AG20443 (cell line): ENCODE data around the gene ABRACL.
"Not testable (repeated sequence)": the region's sequence is repeated elsewhere in the genome, so short reads cannot be mapped to it uniquely, and the experiment has no call there.

Experiments
- DNase-seq: peaks from one replicate; pipeline ENCODE4 v3.0.0; 2012; ENCODE audit warnings: low spot score, mixed read lengths

The ABRACL gene

DNA sequence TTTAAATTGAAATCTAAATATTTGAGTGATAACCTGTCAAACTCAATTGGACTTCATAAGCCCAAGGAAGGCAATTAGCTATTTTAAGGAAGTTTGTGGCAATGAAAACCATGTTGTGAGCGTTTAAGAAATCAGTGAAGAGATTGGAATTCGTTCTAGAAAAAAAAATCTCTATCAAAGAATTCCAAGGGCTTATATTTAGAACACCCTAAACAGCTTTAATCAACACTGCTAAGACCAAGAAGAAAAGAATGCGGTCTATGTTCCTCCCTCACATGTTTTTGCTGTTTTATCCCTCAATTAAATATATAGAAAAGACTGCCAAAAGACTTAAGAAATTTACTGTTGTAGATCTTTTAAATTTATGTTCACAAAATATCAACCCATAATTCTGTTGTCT, 16.6 kb upstream of the ABRACL start:
- DNase-seq, result no peak

DNA sequence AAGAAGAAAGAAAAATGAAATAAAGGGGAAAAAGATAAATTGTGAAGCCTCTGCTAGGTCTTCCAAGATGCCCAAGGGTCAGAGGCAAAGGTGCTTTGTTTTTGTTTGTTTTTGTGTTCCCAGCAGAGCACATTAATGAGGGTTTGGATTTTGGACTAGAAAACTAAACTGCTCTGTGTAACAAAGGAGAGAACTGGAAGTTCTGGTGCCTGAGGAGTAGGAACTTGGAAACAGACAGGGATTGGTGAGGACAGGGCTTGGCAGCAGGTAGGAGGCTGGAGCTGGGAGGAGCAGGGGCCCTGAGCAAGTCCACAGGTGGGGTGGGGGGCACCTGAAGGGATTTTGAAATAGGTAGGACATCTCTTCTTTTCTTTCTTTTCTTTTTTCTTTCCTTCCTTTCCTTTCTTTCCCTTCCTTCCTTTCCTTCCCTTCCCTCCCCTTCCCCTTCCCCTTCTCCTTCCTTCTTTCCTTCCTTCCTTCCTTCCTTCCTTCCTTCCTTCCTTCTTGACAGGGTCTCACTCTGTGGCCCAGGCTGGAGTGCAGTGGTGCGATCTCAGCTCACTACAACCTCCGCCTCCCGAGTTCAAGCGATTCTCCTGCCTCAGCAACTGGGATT, 15.3 kb upstream of the ABRACL start:
- no peak for DNase-seq

DNA sequence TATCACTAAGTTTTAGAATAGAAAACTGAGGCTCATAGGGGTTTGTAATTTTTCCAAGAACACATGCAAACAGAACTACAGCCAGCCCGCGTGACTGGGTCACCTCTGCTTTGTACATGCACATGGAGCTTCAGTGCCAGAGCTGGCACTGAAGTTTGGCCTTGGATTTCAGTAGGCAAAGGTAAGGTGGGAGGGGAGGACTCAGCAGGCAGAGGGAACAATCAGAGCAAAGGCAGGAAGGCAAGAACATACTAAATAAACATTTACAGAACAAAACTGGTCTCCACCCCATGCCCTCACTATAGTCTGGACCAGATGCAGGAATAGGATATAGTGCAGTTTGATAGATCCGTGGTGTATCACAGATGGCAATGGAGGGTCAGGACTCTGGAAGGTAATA, 13.6 kb upstream of the ABRACL start:
- DNase-seq, result no peak

DNA sequence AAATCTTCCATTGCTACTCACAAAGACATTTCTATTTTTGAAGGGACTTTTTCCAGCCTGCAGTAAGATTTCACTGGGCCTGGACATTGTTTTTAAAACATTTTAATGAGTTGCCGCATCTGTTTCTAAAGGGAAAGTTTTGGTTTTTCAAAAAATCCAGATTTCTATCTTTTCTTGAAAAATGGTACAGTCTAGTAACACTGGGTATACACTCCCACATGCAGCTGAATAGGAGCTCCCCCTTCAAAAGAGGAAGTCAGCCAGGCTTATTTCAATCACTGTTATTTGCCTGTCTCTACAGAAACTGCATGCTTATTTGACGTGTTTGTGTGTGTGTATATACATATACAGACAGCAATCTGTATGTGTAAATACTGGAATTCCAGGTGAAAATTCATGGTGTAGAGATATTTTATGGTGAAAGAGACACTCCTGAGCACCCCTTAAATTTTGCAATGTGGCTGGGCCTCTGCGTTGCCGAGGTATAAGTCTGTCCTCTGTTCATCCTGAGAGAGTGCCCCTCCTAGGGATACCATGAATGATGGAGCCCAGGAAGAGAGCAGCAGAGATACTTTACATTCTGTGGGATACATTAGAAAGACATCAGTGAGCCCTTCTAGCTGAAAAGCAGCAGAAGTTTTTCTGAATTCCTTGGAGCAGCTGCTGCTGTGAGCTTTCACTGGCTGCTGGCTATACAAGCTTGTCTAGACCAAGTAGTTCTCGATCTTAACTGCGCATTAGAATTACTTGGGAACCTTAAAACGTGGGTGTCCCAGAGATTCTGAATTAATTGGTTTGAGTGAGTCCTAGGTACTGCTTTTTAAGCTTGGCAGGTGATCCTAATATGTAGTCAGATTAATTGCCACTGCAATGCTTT, 12.0 kb upstream of the ABRACL start:
- no peak for DNase-seq

DNA sequence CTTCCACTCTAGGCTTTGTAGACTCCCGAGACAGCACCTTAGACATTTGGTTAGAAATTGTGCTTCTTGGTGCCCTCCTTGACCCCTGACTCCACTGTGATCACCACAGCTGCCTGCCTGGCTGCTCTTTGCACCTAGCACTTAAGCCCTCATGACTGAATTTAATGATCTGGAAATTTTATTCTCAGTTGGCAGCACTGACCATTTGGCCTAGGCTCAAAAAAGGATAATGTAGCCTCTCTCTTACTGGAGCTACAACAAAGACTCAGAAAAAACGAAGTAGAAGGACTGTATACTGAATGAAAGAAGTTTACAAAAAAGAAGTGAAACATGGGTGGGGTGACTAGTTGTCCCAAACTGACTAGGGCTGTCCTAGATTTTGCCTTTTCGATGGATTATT, 11.3 kb upstream of the ABRACL start:
- DNase-seq, result no peak

DNA sequence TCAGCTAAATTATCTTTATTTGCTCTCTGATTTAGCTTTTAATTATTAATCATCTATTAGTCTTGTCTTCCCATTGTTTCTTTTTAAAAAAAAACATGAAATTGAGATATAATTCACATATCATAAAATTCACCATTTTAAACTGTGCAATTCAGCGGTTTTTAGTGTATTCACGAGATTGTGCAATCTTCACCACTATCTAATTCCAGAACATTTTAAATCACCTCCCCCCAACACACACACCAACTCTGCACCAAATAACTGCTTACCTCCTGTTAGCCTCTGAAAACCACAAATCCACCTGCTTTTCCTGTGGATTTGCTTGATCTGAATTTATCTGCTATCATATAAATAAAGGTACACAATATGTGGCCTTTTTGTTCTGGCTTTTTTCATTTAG, 8.8 kb upstream of the ABRACL start:
- DNase-seq, result no peak

DNA sequence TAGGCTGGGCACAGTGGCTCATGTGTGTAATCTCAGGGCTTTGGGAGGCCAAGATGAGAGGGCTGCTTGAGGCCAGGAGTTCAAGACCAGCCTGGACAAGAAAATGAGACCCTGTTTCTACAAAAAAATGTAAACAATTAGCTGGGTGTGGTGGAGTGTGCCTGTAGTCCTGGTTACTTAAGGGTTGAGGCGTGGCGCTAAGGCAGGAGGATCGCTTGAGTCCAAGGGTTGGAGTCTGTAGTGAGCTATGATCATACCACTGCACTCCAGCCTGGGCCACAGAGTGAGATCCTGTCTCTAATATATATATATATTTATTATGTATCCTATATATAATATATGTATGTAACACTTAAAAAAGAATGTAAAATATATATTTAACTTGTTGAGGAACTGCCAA, 7.9 kb upstream of the ABRACL start:
- no peak for DNase-seq

DNA sequence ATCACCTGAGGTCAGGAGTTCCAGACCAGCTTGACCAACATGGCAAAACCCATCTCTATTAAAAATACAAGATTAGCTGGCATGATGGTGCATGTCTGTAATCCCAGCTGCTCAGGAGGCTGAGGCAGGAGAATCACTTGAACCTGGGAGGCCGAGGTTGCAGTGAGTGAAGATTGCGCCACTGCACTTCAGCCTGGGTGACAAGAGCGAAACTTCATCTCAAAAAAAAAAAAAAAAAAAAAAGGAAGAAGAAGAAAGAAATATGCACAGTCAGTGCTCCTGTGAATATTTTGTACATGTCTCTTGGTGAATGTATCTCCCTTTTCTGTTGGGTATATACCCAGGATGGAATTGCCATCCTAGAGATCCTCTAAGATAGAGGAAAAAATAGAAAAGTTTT, 3.1 kb upstream of the ABRACL start:
- DNase-seq, result not testable (repeated sequence)

DNA sequence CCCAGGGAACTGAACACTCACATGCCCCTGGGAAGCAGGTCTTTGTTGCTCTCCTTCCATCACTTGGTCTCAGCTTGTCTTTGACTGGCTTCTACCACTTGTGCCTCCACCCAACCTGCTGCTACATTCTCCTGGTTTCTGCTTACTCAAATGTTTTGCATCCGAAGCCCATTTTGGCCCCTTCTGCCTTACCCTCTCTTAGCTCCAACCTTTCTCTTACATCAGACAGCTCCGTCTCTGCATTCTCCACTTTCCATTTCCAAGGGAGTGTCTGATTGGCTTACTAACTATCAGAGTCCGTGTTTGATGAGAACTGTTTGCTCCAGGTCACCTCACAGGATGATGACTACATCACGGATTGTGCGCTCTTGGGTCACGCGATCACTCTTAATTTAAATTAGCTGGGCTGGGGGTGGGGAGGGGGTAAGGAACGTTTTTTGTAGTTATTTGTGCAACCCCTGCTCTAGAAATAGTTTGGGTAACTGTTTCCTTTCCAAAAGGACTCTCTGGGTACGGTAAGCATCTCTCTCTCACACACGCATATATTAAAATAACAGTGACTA, 844 bp upstream of the ABRACL start:
- DNase-seq, result peak; percentile 11

DNA sequence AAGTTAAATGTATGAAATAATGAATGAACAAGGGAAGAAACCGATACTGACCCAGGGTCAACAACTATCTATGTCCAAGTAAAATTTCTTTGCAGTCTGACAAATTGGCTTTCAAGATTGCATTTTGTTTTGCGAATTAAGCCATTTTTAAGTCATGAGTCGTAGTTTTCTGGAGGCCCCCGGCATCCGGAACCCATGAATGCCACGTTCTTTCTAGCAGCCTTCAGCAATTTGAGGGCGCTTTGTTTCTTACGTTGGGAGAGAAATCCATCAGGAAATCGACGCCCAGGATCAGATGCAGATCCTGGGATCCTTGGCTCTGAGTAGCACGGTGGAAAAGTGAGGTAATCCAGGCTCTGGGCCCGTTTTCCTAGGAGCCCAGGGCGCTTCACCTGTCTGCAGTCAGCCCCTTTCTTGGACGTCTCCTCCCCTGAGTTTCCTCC, 309 bp upstream of the ABRACL start:
- peak; percentile 64 for DNase-seq

DNA sequence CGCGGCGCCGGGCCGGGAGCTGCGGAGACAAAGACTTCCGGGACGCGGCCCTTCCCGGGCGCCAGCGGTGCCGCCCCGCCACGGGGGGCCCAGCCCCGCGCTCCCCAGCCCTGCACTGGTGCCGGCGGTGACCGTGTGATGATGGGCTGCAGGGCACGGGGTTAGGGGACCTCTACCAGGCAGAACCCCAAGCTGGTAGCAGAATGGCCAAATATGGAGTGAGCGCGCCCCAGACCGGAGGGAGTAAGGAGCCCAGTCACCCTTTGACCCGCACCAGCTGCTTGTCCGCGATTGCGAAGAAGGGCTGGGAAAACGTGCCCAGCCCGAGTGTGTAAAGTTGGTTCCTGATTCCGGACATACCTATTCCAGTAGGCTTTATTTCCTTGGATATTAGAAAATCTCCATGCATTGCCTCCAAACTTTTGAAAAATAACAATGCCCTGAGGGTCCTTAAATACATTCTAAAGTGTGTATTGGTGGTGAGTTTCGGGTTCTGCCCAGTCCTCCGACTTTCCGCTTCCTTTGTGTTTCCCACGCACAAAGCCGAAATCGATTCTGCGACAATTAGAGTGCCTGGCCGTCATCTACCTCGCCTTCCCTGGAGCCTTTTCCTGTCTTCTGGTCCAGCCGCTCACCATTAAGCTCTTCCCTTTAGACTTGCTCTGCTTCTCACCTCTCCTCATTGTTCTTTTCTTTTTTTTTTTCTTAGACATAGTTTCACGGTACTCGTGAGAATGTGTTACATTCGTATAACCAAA, 1.1 kb downstream of the ABRACL start:
- DNase-seq, result peak; percentile 78

DNA sequence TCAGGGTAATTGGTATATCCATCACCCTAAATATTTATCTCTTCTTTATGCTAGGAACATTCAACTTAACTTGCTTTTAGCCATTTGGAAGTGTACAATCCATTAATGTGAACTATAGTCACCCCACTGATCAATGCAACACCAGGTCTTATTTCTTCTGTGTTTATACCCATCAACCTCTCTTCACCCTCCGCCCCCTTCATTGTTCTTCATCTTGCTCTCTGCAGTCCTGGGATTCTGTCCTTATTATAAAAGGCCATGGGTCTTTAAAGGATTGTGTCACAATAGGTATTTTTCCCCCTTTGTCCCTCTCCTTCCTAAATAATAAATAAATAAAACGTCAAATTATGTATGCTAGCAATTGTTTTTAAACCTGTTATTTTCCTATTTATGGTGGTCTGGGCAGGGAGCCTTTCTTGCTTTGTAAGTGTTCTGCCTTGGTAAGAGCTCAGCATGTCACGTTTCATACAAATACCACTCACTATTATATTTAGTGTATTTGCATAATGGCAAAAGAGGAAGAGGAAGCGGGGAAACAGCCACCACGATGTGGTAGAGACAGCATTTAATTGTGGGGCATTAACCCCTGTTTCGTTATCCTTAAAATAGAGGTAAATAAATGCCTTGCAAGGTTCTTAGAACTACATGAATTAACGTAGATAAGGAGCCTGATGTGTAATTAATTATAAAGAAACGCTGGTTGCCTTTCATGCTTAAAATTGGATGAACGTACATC, 1.9 kb downstream of the ABRACL start:
- DNase-seq, result no peak

DNA sequence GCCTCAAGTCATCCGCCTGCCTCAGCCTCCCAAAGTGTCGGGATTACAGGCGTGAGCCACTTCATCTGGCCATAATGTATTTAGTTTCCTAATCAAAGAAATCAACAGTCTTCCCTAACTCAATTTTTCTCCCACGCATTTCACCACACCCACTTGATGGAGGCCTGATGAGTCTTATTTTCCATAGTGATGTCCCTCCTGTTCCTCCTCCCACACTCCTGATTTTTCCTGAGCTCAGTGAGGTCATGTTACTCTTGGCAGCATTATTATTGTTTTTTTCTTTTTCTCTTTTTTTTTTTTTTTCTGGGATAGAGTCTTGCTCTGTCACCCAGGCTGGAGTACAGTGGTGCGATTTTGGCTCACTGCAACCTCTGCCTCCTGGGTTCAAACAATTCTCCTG, 8.9 kb downstream of the ABRACL start:
- DNase-seq, result peak; percentile 72

DNA sequence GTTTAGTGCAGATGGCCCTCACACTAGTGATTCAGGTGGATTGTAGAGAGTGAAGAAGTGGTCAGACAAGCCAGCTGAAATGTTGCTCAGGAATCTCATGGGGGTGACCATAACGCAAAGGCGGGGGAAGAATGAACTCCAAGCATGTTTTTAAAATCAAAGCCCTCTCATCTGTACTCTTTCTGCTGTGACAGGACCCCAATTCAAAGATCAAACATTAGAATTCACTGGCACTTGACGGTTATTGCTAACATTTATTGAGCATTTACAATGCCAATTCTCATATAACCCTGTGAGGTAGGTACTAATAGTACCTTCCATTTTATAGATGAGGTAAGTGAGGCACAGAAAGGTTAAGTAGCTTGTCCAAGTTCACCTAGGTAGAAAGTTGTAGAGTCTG, 15.7 kb downstream of the ABRACL start:
- DNase-seq, result no peak

DNA sequence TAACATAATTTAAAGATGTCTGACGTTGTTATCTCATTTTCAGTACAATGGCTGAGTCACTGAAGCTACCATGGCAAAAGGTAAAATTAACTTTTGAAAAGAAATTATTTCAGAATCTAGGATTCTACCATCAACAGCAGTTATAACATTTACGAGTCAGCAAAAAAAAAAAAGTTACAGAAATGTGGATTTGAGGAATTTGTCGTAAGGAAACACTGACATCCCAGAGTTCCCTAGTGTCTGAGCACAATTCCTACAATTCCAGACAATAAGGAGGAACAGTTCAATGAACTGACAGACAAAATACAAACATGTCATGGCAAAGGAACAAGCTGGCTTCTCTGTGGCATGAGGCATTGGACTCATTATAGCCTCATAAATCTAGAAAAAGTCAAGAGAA, 19.1 kb downstream of the ABRACL start:
- DNase-seq, result no peak

DNA sequence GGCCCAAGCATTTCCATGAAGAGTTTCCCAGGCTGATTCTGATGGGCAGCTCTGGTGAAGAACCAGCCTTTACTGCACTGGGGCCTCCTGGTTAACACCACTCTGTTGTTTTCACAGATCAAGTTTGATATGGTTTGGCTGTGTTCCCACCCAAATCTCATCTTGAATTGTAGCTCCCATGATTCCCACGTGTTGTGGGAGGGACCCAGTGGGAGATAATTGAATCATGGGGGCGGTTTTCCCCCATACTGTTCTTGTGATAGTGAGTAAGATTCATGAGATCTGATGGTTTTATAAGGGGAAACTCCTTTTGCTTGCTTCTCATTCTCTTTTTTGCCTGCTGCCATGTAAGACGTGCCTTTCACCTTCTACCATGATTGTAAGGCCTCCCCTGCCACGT, 20.4 kb downstream of the ABRACL start:
- not testable (repeated sequence) for DNase-seq

DNA sequence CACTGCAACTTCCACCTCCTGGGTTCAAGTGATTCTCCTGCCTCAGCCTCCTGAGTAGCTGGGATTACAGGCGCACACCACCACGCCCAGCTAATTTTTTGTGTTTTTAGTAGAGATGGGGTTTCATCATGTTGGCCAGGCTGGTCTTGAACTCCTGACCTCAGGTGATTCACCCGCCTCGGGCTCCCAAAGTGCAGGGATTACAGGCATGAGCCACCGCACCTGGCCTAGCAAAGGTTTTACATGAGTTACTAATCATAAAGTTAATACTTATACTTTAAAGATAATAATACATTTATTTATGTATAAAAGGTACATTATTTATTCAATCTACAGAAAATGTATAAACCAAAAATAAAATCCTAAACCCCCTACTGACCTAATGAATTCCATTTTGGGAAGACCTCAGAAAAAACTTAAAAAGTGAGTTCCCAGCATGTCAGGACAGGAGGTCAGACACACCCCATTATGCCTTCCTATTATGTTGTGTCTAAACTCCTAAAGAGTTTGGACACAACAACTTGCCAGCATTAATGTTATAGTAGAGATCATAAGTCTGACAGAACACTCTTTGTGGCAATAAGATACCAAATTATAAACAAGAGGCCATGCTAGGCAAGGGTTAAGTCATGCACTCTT, 21.7 kb downstream of the ABRACL start:
- not testable (repeated sequence) for DNase-seq

DNA sequence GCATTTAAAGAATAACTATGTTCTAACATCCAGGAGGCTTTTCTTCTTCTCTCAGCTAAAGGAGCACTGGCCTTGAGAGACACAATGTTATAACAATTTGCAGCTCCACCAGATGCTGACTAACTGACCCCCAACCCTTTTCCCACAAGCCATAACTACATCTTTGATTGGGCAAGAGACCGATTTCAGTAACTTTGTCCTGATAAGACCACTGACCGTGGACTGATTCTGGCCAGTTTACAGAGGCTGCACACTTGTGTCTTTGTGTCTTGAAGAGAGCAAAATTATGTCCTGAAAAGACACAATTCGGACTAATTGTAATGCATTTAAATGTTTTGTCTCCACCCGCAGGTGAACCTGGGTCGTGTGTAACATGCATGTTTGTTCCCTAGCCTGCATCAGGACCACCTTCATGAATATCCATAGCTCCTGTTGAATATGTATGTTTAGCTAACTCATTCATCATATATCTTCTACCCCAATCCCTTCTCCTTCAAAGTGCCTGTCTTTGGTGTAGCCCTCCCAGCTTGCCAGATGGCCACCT, 22.3 kb downstream of the ABRACL start:
- DNase-seq, result no peak

DNA sequence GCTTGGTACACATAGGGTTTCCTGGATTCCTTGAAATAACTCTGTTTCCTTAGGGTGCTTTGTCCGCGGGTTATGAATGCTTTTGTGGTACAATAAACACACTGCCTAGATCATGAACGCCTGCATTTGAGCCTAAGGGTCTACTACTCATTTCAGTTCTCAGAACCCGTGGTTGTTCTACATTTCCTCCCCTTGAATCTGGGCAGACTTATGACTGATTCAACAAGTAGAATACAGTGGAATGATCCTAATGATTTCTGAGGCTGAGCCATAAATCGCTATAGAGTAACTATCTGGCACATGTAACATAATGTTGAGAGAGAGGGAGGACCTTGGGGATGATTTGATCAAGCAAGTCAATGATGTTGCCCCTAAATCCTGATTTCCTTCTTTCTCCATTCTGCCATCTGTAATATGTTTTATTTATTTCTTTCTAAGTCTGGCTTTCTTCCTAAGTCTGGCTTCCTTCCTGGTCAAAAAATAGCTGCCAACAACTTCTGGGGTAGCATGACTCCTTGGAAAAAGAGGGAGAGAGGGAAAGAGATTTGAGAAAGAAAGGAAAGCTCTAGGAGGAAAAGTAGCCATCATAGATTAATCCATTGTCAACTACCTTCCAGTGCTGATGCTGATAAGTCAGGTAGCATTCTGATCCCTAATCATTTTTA, 23.0 kb downstream of the ABRACL start:
- no peak for DNase-seq

DNA sequence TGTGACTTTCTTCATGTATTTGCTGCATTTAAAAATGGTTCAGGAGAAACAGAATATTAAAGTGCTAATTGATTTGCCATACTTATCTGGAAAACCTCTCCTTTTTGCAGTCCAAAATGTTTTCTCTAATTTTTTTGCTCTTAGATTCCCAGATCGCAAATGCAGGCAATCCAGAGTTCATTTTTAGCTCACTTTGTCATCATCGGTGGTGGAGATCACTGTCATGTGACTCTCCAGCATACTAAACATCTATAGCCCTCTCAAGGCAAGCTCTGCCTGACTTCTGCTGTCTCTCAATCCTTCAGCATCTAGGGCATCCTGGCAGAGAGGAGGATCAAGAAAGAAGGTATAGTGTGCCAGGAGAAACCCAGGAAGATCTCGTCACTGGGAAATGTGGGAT, 24.8 kb downstream of the ABRACL start:
- no peak for DNase-seq

DNA sequence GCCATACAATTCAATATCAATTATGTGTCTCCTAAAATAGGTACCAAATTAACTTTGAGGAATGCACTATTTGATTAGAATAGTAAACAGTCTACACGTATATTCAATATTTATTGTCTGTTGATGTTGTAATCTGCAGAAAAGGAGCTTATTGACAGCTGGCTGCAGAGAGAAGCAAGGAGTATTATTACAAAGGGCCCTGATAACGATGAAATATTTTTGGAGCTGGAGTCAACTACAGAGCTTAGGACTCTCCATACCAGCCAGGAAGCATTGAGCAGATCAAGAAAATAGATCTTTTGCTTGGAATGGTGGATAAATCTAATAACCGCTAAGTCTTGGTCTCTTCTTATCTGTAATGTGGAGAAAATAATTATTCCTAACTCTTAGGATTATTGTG, 25.5 kb downstream of the ABRACL start:
- DNase-seq, result no peak
